GM23338 (cell line): ENCODE measurements around the gene IL10.

ENCODE experiments used
- CREB1 ChIP-seq: fragments of 250-450 bp; sonication (Bioruptor Pico); IDR thresholded peaks from 2 replicates; pipeline ENCODE4 v1.5.0; 2020; ENCODE audit warnings: low read depth, mild to moderate bottlenecking, moderate library complexity
- CTCF ChIP-seq, 2 experiments: fragments of 200-600 bp in 1 of 2; sonication (generic) in 1 of 2; conservative IDR thresholded peaks; 2 replicates each; pipeline versions ENCODE4 v1.5.1 to v1.6.1; 2016 to 2017; ENCODE audit warnings: antibody characterized with exemption in 2 of 2, low read depth in 2 of 2, mild to moderate bottlenecking in 2 of 2, moderate library complexity in 1 of 2
- EZH2 ChIP-seq: fragments of 200-600 bp; sonication (generic); IDR thresholded peaks from one replicate; pipeline ENCODE4 v1.8.0; 2017; ENCODE audit warnings: antibody characterized with exemption, mild to moderate bottlenecking, low read depth; ENCODE audit not compliant: unreplicated experiment
- EZH2phosphoT487 ChIP-seq: fragments of 200-600 bp; sonication (generic); IDR thresholded peaks from one replicate; pipeline ENCODE4 v1.8.1; 2018; ENCODE audit warnings: antibody characterized with exemption; ENCODE audit not compliant: unreplicated experiment
- POLR2AphosphoS5 ChIP-seq: IDR thresholded peaks from 2 replicates; pipeline ENCODE4 v1.6.1; 2016; ENCODE audit warnings: antibody characterized with exemption, low read depth
- REST ChIP-seq: IDR thresholded peaks from one replicate; pipeline ENCODE4 v1.6.1; 2018; ENCODE audit warnings: antibody characterized with exemption; ENCODE audit not compliant: unreplicated experiment
- STAT1 ChIP-seq: IDR thresholded peaks from one replicate; pipeline ENCODE4 v1.6.1; 2016; ENCODE audit warnings: antibody characterized with exemption; ENCODE audit not compliant: unreplicated experiment
- ZNF331 ChIP-seq: fragments of 250-450 bp; sonication (Bioruptor Pico); IDR thresholded peaks from 2 replicates; pipeline ENCODE4 v1.5.0; 2020; ENCODE audit warnings: low read depth, mild to moderate bottlenecking, moderate library complexity

- TF ChIP-seq STAT1 = no peak
- TF ChIP-seq EZH2phosphoT487 = no peak
- TF ChIP-seq CTCF (conservative IDR thresholded peaks at IDR 0.05; ENCODE audit: low read depth in 2 of 2) = no peak
- no peak for TF ChIP-seq REST
- TF ChIP-seq POLR2AphosphoS5 = no peak
- no peak for TF ChIP-seq EZH2
- no peak for TF ChIP-seq CREB1 (CRISPR knock-in tag)
- no peak for TF ChIP-seq ZNF331
Measured at GRCh38 chr1:206766251-206766856, 5.9 kb downstream of the IL10 start.
